NB4 (cell line): ENCODE results near the gene NUBP2.

Experiments
- DNase-seq: peaks from one replicate; pipeline ENCODE4 v3.0.0; 2010; ENCODE audit warnings: low read depth
- H3K4me3 ChIP-seq: one replicate; pipeline ENCODE4 v1.5.1; 2011; ENCODE audit warnings: mild to moderate bottlenecking, low read depth, low read length, moderate library complexity
- CTCF ChIP-seq: IDR thresholded peaks from one replicate; pipeline ENCODE4 v1.5.1; 2012; ENCODE audit warnings: low read depth, low read length
- MAX ChIP-seq: IDR thresholded peaks from 2 replicates; pipeline ENCODE4 v1.6.1; 2011; ENCODE audit warnings: low read depth, low read length
- MYC ChIP-seq: IDR thresholded peaks from 2 replicates; pipeline ENCODE4 v1.6.1; 2011; ENCODE audit warnings: low read depth, low read length
- POLR2A ChIP-seq: IDR thresholded peaks from 2 replicates; pipeline ENCODE4 v1.6.1; 2011; ENCODE audit warnings: mild to moderate bottlenecking; ENCODE audit not compliant: insufficient read length; ENCODE audit errors: extremely low read depth

NUBP2 gene

GRCh38 chr16:1782408-1783264, at the start of gene NUBP2, which contains the start of gene SPSB3:
Gene NUBP2 (plus strand): TSS chr16:1782960. CDS start chr16:1783021, 61 bp downstream.
Gene SPSB3 (minus strand): TSS chr16:1782571. CDS start chr16:1781483, 1,088 bp downstream.
- TF ChIP-seq POLR2A, result peak; percentile 35
- peak; percentile 50; the same call in 1 of the 2 replicates for TF ChIP-seq MYC
- TF ChIP-seq CTCF, result no peak
- peak; percentile 31; the same call in 1 of the 2 replicates for TF ChIP-seq MAX
- peak; percentile 99 for DNase-seq

GRCh38 chr16:1734123-1734522, 48.6 kb upstream of the NUBP2 start:
- DNase-seq, result no peak
- H3K4me3 ChIP-seq, result no peak overlapping the region
- no peak for TF ChIP-seq MYC
- TF ChIP-seq POLR2A, result no peak
- TF ChIP-seq MAX, result no peak
- no peak for TF ChIP-seq CTCF

More at GRCh38 chr16:1782408-1783264, at the start of gene NUBP2, which contains the start of gene SPSB3:
- H3K4me3 ChIP-seq, result peak within 1 kb of the TSS; percentile 87

- H3K4me3 ChIP-seq, result no peak overlapping the region
- DNase-seq, result no peak
- no peak for TF ChIP-seq POLR2A
These were observed 47.9 kb upstream of the NUBP2 start for GRCh38 chr16:1734816-1735215.

GRCh38 chr16:1740234-1740633, 42.5 kb upstream of the NUBP2 start:
- no peak overlapping the region for H3K4me3 ChIP-seq
- no peak for DNase-seq
- TF ChIP-seq CTCF, result no peak
- TF ChIP-seq MAX, result no peak
- no peak for TF ChIP-seq MYC
- TF ChIP-seq POLR2A, result no peak

- no peak overlapping the region for H3K4me3 ChIP-seq
- DNase-seq, result no peak
- TF ChIP-seq MAX, result no peak
- TF ChIP-seq CTCF, result no peak
- no peak for TF ChIP-seq POLR2A
- TF ChIP-seq MYC, result no peak
These were observed 41.8 kb upstream of the NUBP2 start for GRCh38 chr16:1740781-1741490.

GRCh38 chr16:1741553-1742165, 41.1 kb upstream of the NUBP2 start:
- DNase-seq, result no peak
- no peak overlapping the region for H3K4me3 ChIP-seq
- no peak for TF ChIP-seq MYC
- no peak for TF ChIP-seq MAX
- no peak for TF ChIP-seq CTCF
- no peak for TF ChIP-seq POLR2A
